ENCODE measurements around the gene IFI27.
"Not testable (repeated sequence)": the region's sequence is repeated elsewhere in the genome, so short reads cannot be mapped to it uniquely, and the experiment has no call there.

IFI27 gene

DNA sequence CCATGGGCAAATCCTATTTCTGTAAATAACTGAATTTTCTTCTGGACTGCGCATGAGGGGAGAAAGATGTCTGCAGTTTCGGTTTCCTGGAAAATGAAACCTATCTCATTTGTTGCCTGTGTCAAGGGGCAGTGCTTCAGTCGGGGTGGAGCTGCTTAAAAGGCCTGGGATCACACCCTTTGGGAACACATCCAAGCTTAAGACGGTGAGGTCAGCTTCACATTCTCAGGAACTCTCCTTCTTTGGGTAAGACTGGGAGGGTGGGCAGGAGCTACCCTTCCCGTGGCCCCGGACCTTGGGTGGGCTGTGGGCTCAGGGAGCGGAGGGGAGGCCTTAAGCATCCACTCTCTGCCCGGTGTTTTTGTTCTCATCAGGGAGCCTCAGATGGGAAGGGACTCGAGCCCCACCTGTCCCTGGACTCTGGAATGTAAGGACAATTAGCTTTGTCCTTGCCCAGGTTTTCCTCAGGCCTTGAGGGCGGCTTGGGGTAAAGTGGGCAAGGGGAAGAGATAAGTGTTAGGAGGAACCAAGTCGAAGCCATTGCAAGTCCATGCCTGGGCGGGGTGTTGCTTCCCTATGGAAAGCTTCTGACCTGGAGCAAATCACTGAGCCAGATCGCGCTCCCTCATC, at the start of gene IFI27:
IFI27 (plus strand) TSS at position 185 of the 630 bp plus-strand sequence.
- DNase-seq (ENCODE audit: low spot score), result no peak

DNA sequence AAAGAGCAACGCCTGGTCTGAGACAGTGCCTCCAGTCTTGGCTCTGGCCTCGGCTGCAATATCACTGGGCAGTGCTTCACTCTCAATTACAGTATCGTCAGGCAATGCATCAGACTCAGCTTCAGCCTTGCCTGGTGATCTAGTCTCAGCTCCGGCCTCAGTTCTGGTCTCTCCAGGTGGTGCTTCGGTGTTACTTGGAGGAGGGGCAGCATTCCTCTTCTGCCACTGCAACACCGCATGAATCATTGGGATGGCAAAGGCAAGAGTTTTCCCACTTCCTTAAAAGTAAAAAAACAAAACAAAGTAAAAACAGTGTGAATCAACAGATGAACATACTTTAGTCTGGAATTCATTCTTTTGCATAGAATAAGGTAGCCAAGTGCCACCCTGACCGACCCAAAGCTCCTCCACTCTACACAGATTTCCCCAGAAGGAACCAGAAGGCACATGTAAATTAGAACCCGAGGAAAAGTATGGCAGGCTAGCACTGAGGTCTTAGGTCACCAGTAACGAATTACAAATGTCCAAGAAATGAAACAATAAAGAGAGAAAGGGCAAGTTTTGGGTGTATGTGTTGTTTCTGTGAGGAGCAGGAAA, 48.1 kb upstream of the IFI27 start:
- DNase-seq (ENCODE audit: low spot score), result no peak

DNA sequence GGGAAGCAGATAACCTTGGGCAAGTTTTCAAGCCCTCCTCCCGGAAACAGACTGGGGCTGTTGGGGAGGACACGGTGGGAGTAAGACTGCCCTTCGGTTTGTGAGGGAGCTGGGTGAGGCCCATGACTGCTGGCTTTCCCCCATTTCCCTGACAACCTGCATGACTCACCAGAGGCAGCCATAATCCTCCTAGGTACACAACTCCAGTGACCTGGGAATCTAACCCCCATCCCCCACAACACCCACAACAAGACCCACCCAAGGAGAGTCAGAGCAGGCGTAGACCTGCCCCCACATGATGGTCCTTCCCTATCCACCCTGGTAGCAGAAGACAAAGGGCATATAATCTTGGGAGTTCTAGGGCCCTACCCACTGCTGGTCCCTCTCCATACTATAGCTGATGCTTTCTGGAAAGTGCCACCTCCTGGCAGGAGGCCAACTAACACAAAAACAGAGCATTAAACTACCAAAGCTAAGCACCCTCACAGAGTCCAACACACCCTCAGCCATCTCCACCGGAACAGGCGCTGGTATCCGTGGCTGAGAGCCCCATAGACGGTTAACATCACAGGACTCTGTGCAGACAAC, 44.4 kb upstream of the IFI27 start:
- DNase-seq (ENCODE audit: low spot score), result no peak

DNA sequence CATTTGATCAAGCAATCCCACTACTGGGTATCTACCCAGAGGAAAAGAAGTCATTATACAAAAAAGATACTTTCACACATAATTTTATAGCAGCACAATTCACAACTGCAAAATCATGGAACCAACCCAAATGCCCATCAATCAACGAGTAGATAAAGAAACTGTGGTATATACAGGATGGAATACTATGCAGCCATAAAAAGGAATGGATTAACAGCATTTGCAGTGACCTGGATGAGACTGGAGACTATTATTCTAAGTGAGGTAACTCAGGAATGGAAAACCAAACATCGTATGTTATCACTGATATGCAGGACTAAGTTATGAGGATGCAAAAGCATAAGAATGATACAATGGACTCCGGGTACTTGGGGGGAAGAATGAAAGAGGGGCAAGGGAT, 38.5 kb upstream of the IFI27 start:
- not testable (repeated sequence) for DNase-seq (ENCODE audit: low spot score)

DNA sequence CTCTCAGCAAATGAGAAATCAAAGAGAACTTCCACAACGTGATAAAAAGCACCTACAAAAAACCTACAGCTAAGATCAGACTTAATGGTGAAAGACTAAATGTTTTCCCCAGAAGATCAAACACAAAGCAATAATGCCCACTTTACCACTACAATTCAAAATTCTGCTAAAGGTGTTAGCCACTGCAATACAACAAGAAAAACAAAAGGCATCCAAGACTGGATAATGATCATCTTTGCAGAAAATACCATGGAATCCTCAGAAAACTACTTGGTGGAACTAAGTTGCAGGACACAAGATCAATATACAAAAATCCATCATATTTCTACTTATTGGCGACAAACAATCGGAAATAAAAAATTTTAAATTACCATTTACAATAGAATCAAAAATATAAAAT, 36.0 kb upstream of the IFI27 start:
- DNase-seq (ENCODE audit: low spot score), result no peak

DNA sequence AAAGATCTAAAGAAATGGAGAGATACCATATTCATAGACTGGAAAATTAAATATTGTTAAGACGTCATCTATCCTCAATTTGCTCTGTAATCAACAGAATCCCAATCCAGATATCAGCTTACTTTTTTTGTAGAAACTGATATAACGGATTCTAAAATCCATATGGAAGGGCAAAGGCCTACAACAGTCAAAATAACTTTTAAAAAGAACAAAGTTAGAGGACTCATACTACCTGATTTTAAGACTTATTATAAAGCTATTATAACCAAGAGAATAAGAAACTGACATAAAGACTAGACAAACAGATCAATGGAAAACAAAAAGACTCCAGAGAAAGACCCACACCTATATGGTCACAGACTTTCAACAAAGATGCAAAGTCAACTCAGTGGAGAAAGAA, 35.5 kb upstream of the IFI27 start:
- DNase-seq (ENCODE audit: low spot score), result no peak

DNA sequence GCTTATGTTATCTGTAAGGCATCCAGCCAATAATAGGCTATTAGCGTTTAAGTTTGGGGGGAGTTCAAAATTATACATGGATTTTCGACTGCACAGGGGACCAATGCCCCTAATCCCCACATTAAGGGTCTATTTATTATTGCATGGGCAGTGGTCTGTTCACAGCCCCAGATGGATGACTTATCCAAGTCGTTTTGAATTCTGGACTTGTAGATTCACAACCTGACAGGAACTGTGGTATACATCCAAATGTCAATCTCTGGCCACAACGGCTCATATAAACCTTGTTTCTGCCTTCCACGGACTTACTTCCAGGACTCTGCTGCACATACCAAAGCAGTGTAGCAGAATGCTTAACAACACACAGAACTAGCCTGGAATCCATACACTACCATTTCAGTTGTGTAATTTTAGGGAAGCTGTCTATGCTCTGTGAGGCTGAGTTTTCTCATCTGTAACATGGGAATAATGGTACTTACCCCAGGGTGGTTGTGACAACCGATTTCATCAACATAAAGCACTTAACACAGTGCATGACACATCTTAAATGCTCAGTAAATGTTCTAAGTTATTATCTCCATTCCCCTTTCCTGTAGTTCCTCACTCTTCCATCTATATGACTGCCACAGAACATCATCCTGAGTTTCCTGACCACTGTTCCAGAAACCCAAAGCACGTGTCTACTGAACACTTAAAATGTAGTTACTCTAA, 33.3 kb upstream of the IFI27 start:
- DNase-seq (ENCODE audit: low spot score), result no peak

DNA sequence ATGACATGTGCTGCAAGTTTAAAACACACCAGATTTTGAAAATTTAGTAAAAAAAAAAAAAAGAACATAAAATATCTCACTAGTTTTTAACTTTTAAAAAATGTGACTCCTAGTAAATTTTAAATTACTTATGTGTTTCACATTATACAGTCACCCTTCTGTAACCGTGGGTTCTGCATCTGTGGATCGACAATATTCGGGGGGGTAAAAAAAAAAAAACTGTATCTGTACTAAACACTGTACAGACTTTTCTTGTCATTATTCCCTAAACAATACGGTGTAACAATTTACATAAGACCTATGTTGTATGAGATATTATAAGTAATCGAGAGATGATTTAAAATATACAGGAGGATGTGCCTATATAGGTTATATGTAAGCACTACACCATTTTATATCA, 32.7 kb upstream of the IFI27 start:
- DNase-seq (ENCODE audit: low spot score), result no peak

DNA sequence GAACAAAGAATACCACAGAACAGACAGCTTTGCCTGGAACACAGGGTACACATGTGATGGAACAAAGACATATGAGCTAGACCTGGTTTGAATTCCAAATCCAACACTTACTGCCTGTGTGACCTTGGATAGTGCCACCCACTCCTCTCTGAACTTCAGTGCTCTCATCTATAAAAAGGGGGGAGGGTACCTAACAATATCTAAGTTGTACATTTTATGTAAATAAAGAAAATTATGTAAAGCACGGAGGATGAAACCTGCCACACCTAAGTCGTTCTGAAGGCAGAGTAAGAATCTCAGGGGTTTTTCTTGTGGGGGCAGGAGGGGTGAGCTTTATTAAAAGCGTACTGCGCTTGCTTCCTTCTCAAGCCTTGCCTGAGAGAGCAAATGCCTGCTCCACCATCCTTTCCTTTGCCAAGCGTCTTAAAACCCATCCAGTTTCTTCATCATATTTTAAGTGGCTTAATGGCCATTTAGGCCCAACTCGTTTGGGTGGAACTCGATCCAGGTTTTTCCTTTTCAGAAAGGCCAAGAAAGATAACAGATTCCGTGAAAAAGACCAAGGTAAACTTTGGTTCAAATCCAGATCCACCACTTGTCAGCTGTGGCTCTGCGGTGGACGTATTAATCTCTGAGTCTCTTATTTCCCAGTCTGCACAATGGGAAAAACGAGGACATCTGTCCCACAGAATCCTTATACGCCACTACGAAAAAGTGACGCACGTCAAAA, 30.5 kb upstream of the IFI27 start:
- no peak for DNase-seq (ENCODE audit: low spot score)

DNA sequence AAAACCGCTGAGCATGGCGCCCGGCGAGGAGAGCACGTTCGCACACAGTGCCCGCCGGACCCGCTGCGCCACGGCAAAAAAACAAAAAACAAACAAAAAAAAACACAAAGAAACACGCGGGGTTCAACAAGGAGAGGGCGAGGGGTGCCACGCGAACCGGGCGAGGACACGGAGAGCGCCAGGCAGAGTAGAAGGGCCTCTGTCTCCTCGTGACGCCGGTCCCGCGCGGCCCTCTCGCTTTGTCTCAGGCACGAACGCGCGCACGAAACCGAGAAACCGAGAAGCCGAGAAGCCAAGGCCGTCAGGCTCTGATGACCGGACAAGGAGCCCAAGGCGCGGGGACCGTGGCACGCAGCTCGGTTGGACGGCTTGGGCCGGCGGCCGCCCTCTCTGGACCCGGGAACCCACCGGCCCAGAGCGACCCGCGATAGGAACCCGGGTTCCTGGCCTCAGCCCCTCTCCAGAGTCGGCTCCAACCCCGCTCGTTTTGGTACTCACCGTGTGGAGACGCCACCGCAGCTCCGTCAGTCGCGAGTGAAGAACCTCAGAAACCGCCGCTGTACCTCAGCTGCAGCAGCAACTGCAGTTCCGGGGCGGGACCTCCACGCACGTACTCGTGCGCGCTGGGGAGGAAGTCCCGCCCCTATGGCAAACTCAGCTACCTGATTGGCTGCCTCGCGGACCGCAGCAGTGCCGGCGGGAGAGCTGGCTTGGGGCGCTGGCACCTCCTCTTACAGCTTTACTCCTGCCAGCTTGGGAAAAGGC, 29.7 kb upstream of the IFI27 start, which contains the start of the genes DDX24 and IFI27L1:
DDX24 (minus strand) TSS at position 582 of the 765 bp plus-strand sequence. CDS start 1,460 bp downstream, outside the sequence.
IFI27L1 (plus strand) TSS at position 690 of the 765 bp plus-strand sequence. CDS start 15,628 bp downstream, outside the sequence.
- DNase-seq (ENCODE audit: low spot score), result peak; percentile 92

DNA sequence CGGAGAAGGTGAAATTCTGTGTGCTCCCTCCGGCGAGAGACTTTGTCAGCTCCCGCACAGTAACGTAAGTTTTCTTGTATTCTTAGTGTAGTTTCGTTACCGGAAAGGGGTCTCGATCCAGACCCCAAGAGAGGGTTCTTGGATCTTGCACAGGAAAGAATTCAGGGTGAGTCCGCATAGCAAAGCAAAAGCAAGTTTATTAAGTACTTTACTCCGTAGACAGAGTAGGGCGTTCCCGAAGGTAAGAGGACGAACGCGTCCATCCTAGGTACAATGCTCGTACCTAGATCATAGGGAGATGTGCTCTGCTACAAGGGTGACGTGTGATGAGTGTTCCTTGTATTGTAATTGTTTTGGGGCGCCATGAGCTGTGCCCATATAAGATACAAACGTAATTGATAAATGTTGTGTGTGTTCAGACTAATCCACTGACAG, 29.1 kb upstream of the IFI27 start:
- DNase-seq (ENCODE audit: low spot score), result no peak

DNA sequence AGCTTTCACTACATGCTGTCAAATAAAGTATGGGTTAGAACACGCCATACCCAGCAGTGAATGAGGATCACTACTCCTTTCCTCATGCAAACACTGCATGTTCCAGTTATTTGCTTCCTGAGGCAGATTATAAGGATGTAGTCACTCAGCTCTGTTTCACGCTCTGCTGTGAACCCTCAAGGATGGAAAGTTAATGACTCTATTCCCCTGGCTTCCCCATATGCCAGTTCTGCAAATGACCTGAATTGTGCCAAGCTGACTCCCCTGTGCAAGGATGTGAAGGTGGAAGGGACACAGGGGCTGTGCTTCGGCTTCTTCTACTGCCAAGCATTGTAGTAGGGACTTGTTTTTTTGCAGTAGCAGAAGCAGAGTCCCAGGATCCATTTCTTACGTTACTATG, 22.6 kb upstream of the IFI27 start:
- no peak for DNase-seq (ENCODE audit: low spot score)

DNA sequence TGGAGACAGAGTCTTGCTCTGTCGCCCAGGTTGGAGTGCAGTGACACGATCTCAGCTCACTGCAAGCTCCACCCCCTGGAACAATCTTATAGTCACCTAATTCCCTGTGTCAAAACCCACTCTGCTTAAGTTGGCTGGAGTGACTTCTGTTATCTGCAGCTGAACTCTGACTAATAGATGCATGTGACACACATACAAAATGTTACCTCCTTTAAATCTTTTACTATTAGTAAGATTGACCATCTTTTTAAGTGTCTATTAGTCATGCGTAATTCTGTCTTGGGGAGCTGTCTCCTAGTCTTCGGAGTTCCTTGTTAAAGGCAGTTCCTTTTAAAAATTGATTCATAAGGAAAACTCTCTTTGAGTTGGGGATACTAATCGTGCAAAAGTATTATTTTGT, 22.0 kb upstream of the IFI27 start:
- DNase-seq (ENCODE audit: low spot score), result no peak

DNA sequence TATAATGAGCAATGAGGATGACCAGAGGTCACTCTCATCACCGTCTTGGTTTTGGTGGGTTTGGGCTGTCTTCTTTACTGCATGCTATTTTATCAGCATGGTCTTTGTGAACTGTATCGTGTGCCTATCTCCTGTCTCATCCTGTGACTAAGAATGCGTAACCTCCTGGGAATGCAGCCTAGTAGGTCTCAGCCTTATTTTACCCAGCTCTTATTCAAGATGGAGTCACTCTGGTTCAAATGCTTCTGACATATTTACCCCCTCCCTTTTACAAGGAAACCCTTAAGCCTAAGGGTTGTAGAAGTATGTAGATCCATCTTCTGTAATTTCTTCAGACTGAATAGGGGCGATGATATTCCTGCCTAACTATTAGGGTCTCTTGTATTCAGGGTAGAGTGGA, 21.1 kb upstream of the IFI27 start:
- no peak for DNase-seq (ENCODE audit: low spot score)

DNA sequence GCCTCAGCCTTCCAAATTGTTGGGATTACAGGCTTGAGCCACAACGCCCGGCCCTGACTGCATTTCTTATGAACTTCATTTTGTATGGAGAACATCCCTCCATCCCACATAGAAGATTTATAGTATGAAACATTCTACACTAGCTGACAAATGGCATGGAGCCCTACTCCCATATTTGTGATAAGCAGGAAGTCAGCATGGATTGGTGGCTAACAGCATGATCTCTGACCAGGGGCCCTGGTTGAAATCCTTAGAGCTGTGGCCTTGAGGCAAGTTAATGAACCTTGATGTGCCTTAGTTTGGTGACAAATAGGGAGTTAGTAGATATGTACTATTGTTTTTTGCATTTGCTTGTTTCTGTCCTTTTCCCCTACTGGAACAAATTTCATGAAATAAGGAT, 17.1 kb upstream of the IFI27 start:
- DNase-seq (ENCODE audit: low spot score), result no peak

DNA sequence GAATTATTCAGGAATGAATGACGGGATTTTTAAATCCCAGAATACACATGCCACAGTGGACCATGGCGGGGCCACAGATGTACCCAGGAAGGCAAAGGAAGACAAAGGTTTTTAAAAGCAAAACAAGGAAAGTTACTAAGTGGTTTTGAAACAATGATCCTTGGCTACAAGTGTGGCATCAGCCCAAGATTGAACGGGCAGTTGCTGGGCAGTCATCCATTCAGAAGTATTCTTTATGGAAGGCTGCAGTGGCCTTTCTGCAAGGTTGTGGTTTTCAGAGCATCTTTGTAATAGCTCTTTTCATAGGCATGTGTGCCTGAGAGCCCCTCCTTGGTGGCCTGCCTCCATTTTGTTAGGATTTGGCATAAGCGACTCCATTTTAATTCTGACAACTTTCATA, 13.4 kb upstream of the IFI27 start:
- DNase-seq (ENCODE audit: low spot score), result no peak

DNA sequence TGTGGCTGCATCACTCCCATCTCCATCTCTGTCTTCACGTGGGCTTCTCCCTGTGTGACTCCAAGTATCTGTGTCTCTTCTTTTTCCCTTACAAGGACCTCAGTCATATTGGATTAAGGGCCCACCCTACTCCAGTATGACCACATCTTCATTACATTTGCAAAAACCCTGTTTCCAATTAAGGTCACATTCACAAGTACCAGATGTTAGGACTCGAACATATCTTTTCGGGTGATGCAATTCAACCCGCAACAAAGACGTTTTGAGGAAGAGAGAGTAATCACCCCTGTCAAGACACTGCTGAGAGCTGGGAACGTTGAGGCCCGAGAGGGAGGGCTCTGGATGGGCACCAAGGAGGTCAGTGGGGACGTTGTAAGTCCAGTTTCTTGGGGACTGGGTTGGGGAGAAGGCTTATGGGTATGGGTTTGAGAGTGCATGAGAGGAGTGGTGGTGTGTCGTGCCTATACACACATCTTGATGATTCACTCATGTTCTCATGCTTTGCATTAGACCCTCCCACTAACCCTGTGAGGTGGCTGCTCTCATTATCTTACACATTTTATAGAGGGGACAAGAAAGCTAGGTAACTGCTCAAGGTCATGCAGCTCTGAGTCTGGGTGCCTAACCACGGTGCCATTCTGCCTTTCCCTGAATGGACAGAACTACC, 12.1 kb upstream of the IFI27 start:
- no peak for DNase-seq (ENCODE audit: low spot score)

DNA sequence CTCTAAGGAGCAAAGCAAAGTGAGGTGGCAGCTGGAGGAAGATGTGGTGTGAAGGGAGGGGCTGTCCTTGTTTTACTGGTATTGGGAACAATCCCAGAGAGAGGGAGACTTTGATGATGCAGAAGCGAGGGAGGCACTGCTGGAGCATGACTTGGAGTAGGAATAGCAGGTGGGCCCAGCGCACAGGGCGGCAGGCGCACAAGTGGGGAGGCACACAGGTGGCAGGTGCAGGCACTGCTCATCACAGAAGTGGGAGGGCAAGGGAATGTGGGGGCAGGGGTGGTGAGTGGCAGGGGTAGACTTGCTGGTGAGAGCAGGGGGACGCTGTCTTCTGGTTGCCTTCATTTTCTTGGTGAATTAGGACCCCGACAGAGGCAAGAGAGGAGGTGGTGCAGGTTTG, 11.5 kb upstream of the IFI27 start:
- no peak for DNase-seq (ENCODE audit: low spot score)

DNA sequence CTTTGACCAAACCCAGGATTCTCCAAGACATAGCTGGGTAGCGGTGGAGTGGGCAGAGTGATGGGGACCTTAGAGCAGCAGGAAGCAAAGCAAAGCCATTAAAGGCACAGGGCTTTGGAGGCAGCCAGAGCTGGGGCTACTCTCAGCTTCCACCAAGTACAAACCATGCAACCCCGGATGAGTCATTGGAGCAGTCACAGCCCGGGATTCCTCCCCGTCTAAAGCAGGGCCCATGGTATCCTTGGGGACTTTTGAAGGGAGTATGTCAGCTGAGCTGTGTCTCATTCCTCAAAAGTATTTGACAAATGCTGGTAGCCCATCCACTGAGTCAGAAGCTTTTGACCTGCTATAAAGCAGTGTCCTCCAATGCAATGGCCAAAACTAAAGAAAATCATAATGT, 9.7 kb upstream of the IFI27 start:
- no peak for DNase-seq (ENCODE audit: low spot score)

DNA sequence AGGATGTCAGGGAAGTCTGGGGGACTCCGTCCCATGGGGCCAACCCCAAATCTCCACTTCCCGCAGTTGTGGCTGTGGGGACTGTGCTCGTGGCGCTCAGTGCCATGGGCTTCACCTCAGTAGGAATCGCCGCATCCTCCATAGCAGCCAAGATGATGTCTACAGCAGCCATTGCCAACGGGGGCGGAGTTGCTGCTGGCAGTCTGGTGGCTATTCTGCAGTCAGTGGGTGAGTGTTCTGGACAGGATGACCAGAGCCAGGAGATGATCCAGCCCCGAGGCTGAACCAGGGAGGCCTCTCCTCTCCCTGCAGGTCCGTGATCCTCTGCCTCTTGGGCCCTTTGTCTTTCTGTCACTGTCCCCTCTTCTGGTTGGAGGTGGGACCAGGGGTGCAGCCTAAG, 8.8 kb upstream of the IFI27 start:
- no peak for DNase-seq (ENCODE audit: low spot score)
